ENCODE measurements around the gene FOXL2NB.
A peak's percentile ranks its signal among the peaks of the same experiment; 100 is the strongest.

FOXL2NB gene

GRCh38 chr3:138933068-138933668, 13.8 kb upstream of the FOXL2NB start:
- no peak for DNase-seq

- no peak for DNase-seq
Measured at GRCh38 chr3:138933981-138934691, 12.9 kb upstream of the FOXL2NB start.

GRCh38 chr3:138935505-138935862, 11.5 kb upstream of the FOXL2NB start:
- DNase-seq, result no peak

- DNase-seq, result peak; percentile 51 to 59
Measured at GRCh38 chr3:138935863-138936740, 10.9 kb upstream of the FOXL2NB start.

GRCh38 chr3:138936741-138937689, 10.0 kb upstream of the FOXL2NB start:
- DNase-seq, result no peak

- DNase-seq, result no peak
Measured at GRCh38 chr3:138937690-138938055, 9.3 kb upstream of the FOXL2NB start.

GRCh38 chr3:138938056-138938876, 8.8 kb upstream of the FOXL2NB start:
- no peak for DNase-seq

GRCh38 chr3:138938877-138939560, 8.0 kb upstream of the FOXL2NB start:
- DNase-seq, result no peak

DNA sequence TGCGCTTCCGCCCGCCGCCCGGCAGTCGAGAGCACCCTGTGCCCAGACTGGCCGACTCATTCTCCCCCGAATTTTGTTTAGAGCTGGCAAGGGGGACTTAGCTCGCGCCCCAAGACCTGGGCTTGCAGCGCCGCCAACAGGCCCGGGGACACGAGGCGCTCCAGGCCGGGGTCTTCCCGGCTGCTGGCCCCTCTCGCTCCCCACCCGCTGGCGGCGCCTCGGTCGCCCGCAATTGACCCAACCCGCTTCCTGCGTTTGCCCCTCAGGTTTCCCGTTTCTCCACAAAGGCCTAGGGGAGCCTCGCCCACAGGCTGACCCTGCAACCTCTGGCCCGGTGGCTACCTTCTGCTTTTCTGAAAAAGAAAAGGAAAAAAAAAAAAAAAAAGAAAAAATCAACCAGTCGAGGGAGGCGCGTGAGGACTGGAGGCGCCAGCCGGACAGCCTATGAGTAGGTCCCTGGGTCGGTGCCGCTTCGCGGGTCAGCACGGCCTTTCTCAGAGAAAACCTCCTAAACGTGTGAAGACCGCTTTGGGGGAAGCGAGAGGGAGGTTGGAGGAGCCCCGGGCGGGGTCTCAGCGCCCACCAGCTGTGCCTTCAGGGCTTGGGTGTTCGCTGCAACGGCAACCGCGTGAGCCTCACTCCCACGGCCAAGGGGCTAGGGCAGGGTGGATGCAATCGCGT, 7.3 kb upstream of the FOXL2NB start:
- no peak for DNase-seq

- DNase-seq, result no peak
Measured at GRCh38 chr3:138940446-138940845, 6.6 kb upstream of the FOXL2NB start.

DNA sequence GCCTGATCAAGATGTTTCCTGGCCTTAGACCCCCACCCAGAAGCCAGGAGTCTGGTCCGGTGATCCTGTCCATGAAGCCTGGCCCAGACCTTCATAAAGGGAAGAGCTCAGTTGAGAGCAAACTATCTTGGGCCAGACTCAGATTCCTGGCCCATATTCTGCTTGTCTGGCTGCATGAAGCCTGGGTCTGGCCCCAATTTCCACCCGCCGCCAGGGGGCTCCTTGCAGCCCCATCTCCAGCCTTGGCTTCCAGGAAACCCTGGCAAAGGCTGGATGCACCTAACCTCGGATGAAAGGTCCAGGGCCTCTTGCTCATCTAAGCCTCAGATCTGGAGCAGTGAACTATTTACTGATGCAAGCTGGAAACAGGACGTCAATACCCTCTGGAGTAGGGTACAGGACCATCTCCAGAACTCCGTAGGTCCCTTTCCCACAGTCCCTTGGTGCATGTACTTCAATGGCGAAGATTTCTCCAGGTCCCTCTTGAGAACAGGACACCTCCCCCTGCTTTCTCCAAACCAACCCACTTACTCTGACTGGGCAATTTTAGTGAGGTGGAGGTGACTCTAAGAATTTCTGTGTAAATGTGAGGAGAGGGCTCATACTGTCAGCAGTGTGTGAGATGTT, 5.6 kb upstream of the FOXL2NB start:
- DNase-seq, result peak; percentile 44 to 50

GRCh38 chr3:138942271-138942670, 4.7 kb upstream of the FOXL2NB start:
- DNase-seq, result no peak

DNA sequence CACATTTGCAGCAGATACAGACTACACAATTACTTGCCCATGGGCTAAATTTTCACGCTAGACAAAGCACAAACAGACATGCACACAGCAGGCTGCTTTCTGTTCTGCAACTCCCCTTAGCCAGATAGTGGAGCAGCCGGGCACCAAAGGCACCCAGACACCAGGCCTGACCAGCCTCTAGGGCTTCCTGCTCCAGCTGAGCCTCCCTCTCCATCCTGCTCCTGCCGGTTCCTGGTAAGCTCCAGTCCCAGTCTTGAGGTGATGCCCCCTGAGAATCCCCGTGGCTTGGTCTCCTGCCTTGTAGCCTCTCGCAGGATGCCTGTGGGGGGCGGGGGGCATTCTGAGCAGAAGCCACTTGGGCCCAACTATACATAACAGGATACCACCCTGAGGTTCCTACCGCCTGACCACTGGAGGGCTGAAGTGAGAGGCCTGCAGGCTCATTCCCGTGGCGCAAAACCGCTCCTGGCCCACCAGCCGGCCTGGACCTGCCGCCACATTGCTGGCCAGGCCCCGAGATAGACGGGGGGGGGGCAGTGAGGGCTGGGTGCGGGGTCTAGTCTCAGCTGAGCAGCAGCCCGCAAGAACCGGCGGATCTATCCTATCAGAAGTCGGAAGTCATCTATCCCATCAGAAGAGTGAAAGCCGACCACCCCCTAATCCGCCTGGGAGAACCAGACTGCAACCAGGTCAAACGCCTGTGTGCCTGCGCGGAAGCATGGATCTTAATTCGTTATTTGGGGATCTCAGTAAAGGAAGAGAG, 4.0 kb upstream of the FOXL2NB start:
- peak in 1 of 2 donors; percentile 21 for DNase-seq

DNA sequence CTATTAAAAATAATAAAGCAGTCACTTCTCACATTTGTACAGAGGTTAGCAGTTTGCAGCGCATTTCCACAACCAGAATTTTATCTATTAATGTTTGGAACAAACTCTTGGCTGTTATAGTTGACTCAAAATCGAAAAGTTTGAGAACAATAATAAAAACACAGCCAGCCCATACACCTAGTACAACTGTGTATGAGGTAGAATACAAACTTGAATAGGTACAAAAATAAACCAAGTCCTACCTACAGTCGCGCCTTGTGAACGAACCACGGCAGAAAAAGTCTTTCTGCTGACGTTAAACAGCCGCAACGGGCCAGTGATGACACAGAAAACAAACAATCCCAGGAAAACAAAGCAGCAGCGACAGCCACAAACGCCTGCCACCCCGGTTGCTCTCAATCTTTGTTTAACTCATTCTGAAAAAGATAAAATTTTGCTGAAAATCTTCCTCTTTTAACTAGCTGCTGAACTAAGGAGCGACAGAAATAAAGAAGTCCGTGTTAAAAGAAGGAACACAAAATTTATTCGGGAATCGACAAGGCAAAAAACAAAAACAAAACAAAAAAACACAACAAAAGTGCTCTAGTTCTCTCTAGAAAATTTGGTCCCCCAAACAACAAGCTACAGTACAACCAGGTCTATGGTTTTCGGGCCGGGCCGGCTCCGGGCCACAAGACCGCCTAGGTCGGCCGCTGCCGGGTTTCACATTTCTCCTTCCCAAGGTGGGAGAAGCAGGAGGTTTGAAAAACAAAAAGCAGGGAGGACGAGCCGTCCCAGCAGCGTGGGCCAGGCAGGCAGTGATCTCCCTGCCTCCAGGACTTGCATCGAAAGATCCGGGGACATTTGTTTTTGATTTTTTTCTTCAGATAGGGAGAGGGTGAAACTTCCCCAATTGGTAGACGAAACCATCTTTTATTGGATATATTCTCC, 3.0 kb upstream of the FOXL2NB start:
- peak in 1 of 2 donors; percentile 32 for DNase-seq

DNA sequence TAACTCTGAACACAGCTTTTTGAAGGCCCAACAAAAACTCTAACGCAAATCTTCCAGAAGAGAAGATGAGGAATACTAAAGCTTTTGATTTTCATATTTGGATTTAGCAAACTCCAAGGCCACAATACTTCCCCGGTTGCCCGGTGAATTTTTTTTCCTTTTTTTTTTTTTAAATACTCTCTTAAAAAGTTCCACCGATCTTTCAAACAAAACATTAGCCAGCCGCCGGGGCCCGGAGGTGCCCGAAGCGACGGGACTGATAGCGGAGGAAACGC, 2.4 kb upstream of the FOXL2NB start:
- DNase-seq, result peak in 1 of 2 donors; percentile 22

- no peak for DNase-seq
Measured at GRCh38 chr3:138944929-138945708, 1.9 kb upstream of the FOXL2NB start.

Data from inflammatory macrophage (primary cell).